Keratinocyte (primary cell): ENCODE measurements around the gene SLC15A3. TPM values are rescaled to one million over a fixed set of nuclear protein-coding genes. Genes with fewer than 3 reads are reported as not detected.

Source experiments
- DNase-seq: peaks from one replicate; pipeline ENCODE4 v3.0.0-alpha.2; 2011; ENCODE audit warnings: low read depth, missing footprints, low spot score
- FAIRE-seq: peaks from 2 replicates; lab custom pipeline; 2011; peaks lifted over from hg19 to GRCh38; lab: Jason Lieb, UNC
- H2AFZ ChIP-seq: 2 replicates; pipeline ENCODE4 v1.6.0; 2012; ENCODE audit warnings: low read length, control low read depth, inconsistent platforms; ENCODE audit not compliant: control insufficient read depth
- H3K27ac ChIP-seq: 2 replicates; pipeline ENCODE4 v1.5.1; 2011; ENCODE audit warnings: low read length; ENCODE audit not compliant: control insufficient read depth, insufficient read depth
- H3K27me3 ChIP-seq: 3 replicates; pipeline ENCODE4 v1.6.0; 2011; ENCODE audit warnings: low read length; ENCODE audit not compliant: control insufficient read depth, insufficient read depth; ENCODE audit errors: extremely low read depth
- H3K36me3 ChIP-seq, 2 experiments: 2 replicates in 1 of 2; 3 replicates in 1 of 2; pipeline ENCODE4 v1.5.1; 2011; ENCODE audit warnings: low read length in 2 of 2, mild to moderate bottlenecking in 1 of 2; ENCODE audit not compliant: control insufficient read depth in 2 of 2, insufficient read depth in 2 of 2; ENCODE audit errors: extremely low read depth in 1 of 2
- H3K4me1 ChIP-seq: 3 replicates; pipeline ENCODE4 v1.5.1; 2011; ENCODE audit warnings: low read length; ENCODE audit not compliant: control insufficient read depth, insufficient read depth; ENCODE audit errors: extremely low read depth
- H3K4me2 ChIP-seq: 3 replicates; pipeline ENCODE4 v1.6.0; 2011; ENCODE audit warnings: low read depth, low read length; ENCODE audit not compliant: control insufficient read depth, insufficient read depth; ENCODE audit errors: extremely low read depth
- H3K4me3 ChIP-seq, 3 experiments: fragments of 200-600 bp in 1 of 3; sonication (generic) in 1 of 3; 2 replicates in 2 of 3; 3 replicates in 1 of 3; pipeline ENCODE4 v1.5.1; 2011 to 2016; ENCODE audit warnings: low read length in 3 of 3, mild to moderate bottlenecking in 3 of 3, control low read depth in 2 of 3, inconsistent platforms in 1 of 3, low read depth in 1 of 3, mixed read lengths in 1 of 3, mixed run types in 1 of 3, moderate library complexity in 1 of 3; ENCODE audit not compliant: control insufficient read depth in 2 of 3, insufficient read depth in 2 of 3; ENCODE audit errors: extremely low read depth in 1 of 3
- H3K79me2 ChIP-seq: 2 replicates; pipeline ENCODE4 v1.6.0; 2012; ENCODE audit warnings: low read length; ENCODE audit not compliant: control insufficient read depth, insufficient read depth
- H3K9ac ChIP-seq: 3 replicates; pipeline ENCODE4 v1.6.0; 2011; ENCODE audit warnings: low read length; ENCODE audit not compliant: control insufficient read depth, insufficient read depth; ENCODE audit errors: extremely low read depth
- H3K9me1 ChIP-seq: 3 replicates; pipeline ENCODE4 v1.6.0; 2011; ENCODE audit warnings: low read length; ENCODE audit not compliant: control insufficient read depth, insufficient read depth; ENCODE audit errors: extremely low read depth
- H3K9me3 ChIP-seq: 2 replicates; pipeline ENCODE4 v1.5.1; 2012; ENCODE audit warnings: low read depth, low read length; ENCODE audit not compliant: control insufficient read depth
- H4K20me1 ChIP-seq: 3 replicates; pipeline ENCODE4 v1.6.0; 2011; ENCODE audit warnings: low read length; ENCODE audit not compliant: control insufficient read depth, insufficient read depth; ENCODE audit errors: extremely low read depth
- EZH2 ChIP-seq: IDR thresholded peaks from one replicate; pipeline ENCODE4 v1.6.1; 2012; ENCODE audit warnings: inconsistent platforms, mild to moderate bottlenecking, low read length, moderate library complexity
- dilution Hi-C: fragments of 300-500 bp; cut with MboI; formaldehyde crosslinking; loops from one replicate; pipeline ENCODE4 v1.7.0; 2020; ENCODE audit warnings: low sequenced_read_pairs; ENCODE audit not compliant: extremely low pct_ligation_motif_present
- polyA plus RNA-seq, 5 experiments: library from polyadenylated mRNA; depleted of rRNA in 3 of 5; stranded (reverse) in 3 of 5; stranded (forward) in 1 of 5; unstranded in 1 of 5; fragments of >200 nt; gene quantifications; 1 replicate in 1 of 5; 2 replicates in 3 of 5; 3 replicates in 1 of 5; pipeline versions ENCODE4 v1.2.1 to v1.2.3, GENCODE V29; 2011 to 2012; ENCODE audit warnings: missing spikeins in 2 of 5, low read depth in 1 of 5, low replicate concordance in 1 of 5
- TF ChIP-seq, protein P1 (sequence below), 3 experiments: IDR thresholded peaks in 1 of 3; conservative IDR thresholded peaks in 1 of 3; optimal IDR thresholded peaks in 1 of 3; 2 replicates in 2 of 3; 3 replicates in 1 of 3; pipeline versions ENCODE3 to v1.5.1; 2011; ENCODE audit warnings: low read length in 3 of 3, mild to moderate bottlenecking in 3 of 3, moderate library complexity in 2 of 3, control low read depth in 1 of 3, inconsistent platforms in 1 of 3; ENCODE audit not compliant: insufficient read depth in 2 of 3; ENCODE audit errors: extremely low read depth in 1 of 3

The SLC15A3 gene
- polyA plus RNA-seq, 1 donor (not counting 4 experiments of a cell fraction or from before 2014, with no cell fraction given) = 1.0 TPM

GRCh38 chr11:60994541-60995080 is 42.6 kb upstream of the SLC15A3 start:
- Histone ChIP-seq H4K20me1 (no peaks in the 10 kb centered on the region), H3K4me2 (peak overlapping the region; percentile 22), H3K4me3 (no peak overlapping the region), H3K4me1 (no peaks in the 10 kb centered on the region), H3K79me2 (no peaks in the 10 kb centered on the region), H3K27ac (no peak overlapping the region), H3K9me1 (no peaks in the 10 kb centered on the region), H3K36me3 (no peaks in the 10 kb centered on the region), H3K9me3 (no peaks in the 10 kb centered on the region), H3K9ac (no peak overlapping the region), H3K27me3 (peaks cover 18% of the 10 kb centered on the region), H2AFZ (no peak overlapping the region)
- FAIRE-seq (no peak), DNase-seq (no peak)
- dilution Hi-C loops = no loop called here
- TF ChIP-seq EZH2 = no peak
- TF ChIP-seq, protein P1, sequence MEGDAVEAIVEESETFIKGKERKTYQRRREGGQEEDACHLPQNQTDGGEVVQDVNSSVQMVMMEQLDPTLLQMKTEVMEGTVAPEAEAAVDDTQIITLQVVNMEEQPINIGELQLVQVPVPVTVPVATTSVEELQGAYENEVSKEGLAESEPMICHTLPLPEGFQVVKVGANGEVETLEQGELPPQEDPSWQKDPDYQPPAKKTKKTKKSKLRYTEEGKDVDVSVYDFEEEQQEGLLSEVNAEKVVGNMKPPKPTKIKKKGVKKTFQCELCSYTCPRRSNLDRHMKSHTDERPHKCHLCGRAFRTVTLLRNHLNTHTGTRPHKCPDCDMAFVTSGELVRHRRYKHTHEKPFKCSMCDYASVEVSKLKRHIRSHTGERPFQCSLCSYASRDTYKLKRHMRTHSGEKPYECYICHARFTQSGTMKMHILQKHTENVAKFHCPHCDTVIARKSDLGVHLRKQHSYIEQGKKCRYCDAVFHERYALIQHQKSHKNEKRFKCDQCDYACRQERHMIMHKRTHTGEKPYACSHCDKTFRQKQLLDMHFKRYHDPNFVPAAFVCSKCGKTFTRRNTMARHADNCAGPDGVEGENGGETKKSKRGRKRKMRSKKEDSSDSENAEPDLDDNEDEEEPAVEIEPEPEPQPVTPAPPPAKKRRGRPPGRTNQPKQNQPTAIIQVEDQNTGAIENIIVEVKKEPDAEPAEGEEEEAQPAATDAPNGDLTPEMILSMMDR (optimal IDR thresholded peaks at IDR 0.05 in 1 of 3, IDR thresholded peaks at IDR 0.05 in 1 of 3, conservative IDR thresholded peaks at IDR 0.05 in 1 of 3; ENCODE audit: extremely low read depth in 1 of 3, insufficient read depth in 2 of 3, low read length in 3 of 3) = no peak

GRCh38 chr11:60993615-60994014 is 41.6 kb upstream of the SLC15A3 start:
- FAIRE-seq = no peak
- no peaks in the 10 kb centered on the region for H4K20me1 ChIP-seq
- no peak overlapping the region for H3K4me2 ChIP-seq
- H3K9me1 ChIP-seq = no peaks in the 10 kb centered on the region
- no peak overlapping the region for H3K4me3 ChIP-seq
- no peak for DNase-seq
- H2AFZ ChIP-seq = no peak overlapping the region
- dilution Hi-C loops = no loop called here
- peaks cover 22% of the 10 kb centered on the region for H3K27me3 ChIP-seq
- no peak overlapping the region for H3K9ac ChIP-seq
- H3K9me3 ChIP-seq = no peaks in the 10 kb centered on the region
- H3K27ac ChIP-seq = no peak overlapping the region
- no peaks in the 10 kb centered on the region for H3K36me3 ChIP-seq
- TF ChIP-seq, protein P1 (optimal IDR thresholded peaks at IDR 0.05 in 1 of 3, IDR thresholded peaks at IDR 0.05 in 1 of 3, conservative IDR thresholded peaks at IDR 0.05 in 1 of 3; ENCODE audit: extremely low read depth in 1 of 3, insufficient read depth in 2 of 3, low read length in 3 of 3) = no peak
- TF ChIP-seq EZH2 = no peak
- H3K4me1 ChIP-seq = no peaks in the 10 kb centered on the region
- H3K79me2 ChIP-seq = no peaks in the 10 kb centered on the region
